HepG2 (cell line): ENCODE measurements around the gene MYADML2. TPM values are rescaled to one million over a fixed set of nuclear protein-coding genes. Genes with fewer than 3 reads are reported as not detected.

Source experiments
- ARNT2 ChIP-seq: sonication (generic); formaldehyde crosslinking; IDR thresholded peaks from 2 replicates; pipeline ENCODE4 v1.8.0; 2022; ENCODE audit warnings: mild to moderate bottlenecking, low read depth, missing genetic modification reagents, moderate library complexity
- KDM5B ChIP-seq: sonication (generic); formaldehyde crosslinking; IDR thresholded peaks from 2 replicates; pipeline ENCODE4 v1.4.0; 2020; ENCODE audit warnings: missing genetic modification reagents, mild to moderate bottlenecking, borderline replicate concordance
- MYNN ChIP-seq: sonication (generic); formaldehyde crosslinking; IDR thresholded peaks from 2 replicates; pipeline ENCODE4 v1.4.0; 2020; ENCODE audit warnings: mild to moderate bottlenecking, low read depth, missing genetic modification reagents
- NR1H2 ChIP-seq: sonication (generic); formaldehyde crosslinking; IDR thresholded peaks from 2 replicates; pipeline ENCODE4 v1.8.1; 2022; ENCODE audit warnings: low read depth, missing genetic modification reagents, borderline replicate concordance
- SMARCE1 ChIP-seq: fragments of 450-650 bp; IDR thresholded peaks from 2 replicates; pipeline ENCODE4 v1.6.1; 2017; ENCODE audit warnings: borderline replicate concordance
- TAF15 ChIP-seq: fragments of 200-400 bp; formaldehyde crosslinking; IDR thresholded peaks from one replicate; pipeline ENCODE4 v1.6.1; 2018; ENCODE audit warnings: mild to moderate bottlenecking, low read depth, low read length; ENCODE audit not compliant: poor library complexity, severe bottlenecking
- TOE1 ChIP-seq: sonication (generic); formaldehyde crosslinking; IDR thresholded peaks from 2 replicates; pipeline ENCODE4 v1.4.0; 2020; ENCODE audit warnings: mild to moderate bottlenecking, missing genetic modification reagents
- ZNF260 ChIP-seq: sonication (generic); formaldehyde crosslinking; IDR thresholded peaks from 2 replicates; pipeline ENCODE4 v1.4.0; 2020; ENCODE audit warnings: missing genetic modification reagents, low read depth, mild to moderate bottlenecking, borderline replicate concordance
- ZNF282 ChIP-seq: fragments of 450-650 bp; IDR thresholded peaks from 2 replicates; pipeline ENCODE4 v1.6.1; 2018; ENCODE audit not compliant: partially characterized antibody
- ZNF354B ChIP-seq: sonication (generic); formaldehyde crosslinking; IDR thresholded peaks from 2 replicates; pipeline ENCODE4 v1.8.0; 2022; ENCODE audit warnings: mild to moderate bottlenecking, missing genetic modification reagents
- ZNF891 ChIP-seq: sonication (generic); formaldehyde crosslinking; IDR thresholded peaks from 2 replicates; pipeline ENCODE4 v1.5.0; 2020; ENCODE audit warnings: mild to moderate bottlenecking, missing genetic modification reagents
- polyA plus RNA-seq, 8 experiments: library from polyadenylated mRNA; depleted of rRNA in 3 of 8; stranded (reverse) in 7 of 8; unstranded in 1 of 8; fragments of >200 nt; fragmentation: Illumina TruSeq in 4 of 8; extraction: Trizol in 4 of 8; gene quantifications; 2 replicates each; pipeline versions ENCODE4 v1.2.1 to v1.2.3, GENCODE V29; 2011 to 2016; ENCODE audit warnings: low read depth in 4 of 8, missing spikeins in 1 of 8, mixed read lengths in 1 of 8; ENCODE audit not compliant: insufficient read depth in 1 of 8
- total RNA-seq, 5 experiments: library from RNA; depleted of rRNA; stranded (reverse); fragments of >200 nt; fragmentation: Illumina TruSeq; extraction: Trizol; gene quantifications; 2 replicates each; pipeline ENCODE4 v1.2.3, GENCODE V29; 2016; ENCODE audit warnings: low read depth in 1 of 5
- TF ChIP-seq, protein P1 (sequence below): sonication (generic); formaldehyde crosslinking; IDR thresholded peaks from 2 replicates; pipeline ENCODE4 v1.4.0; 2020; ENCODE audit warnings: missing genetic modification reagents, borderline replicate concordance
- TF ChIP-seq, protein P2 (sequence below), 2 experiments: IDR thresholded peaks; 2 replicates each; pipeline ENCODE4 v1.6.1; 2011 to 2012; ENCODE audit warnings: low read length in 2 of 2, borderline replicate concordance in 1 of 2, low read depth in 1 of 2, mild to moderate bottlenecking in 1 of 2, moderate library complexity in 1 of 2
- TF ChIP-seq, protein P3 (sequence below): IDR thresholded peaks from 2 replicates; pipeline ENCODE4 v1.6.1; 2016; ENCODE audit warnings: missing biosample characterization, missing genetic modification reagents, low read depth
- TF ChIP-seq, protein P4 (sequence below): IDR thresholded peaks from 2 replicates; pipeline ENCODE4 v1.6.1; 2016; ENCODE audit warnings: mild to moderate bottlenecking, missing biosample characterization, missing genetic modification reagents

Gene MYADML2
- total and polyA plus RNA-seq, 2 of the 13 experiments (the other 11 are each of a cell fraction or from before 2014, with no cell fraction given): not detected

DNA sequence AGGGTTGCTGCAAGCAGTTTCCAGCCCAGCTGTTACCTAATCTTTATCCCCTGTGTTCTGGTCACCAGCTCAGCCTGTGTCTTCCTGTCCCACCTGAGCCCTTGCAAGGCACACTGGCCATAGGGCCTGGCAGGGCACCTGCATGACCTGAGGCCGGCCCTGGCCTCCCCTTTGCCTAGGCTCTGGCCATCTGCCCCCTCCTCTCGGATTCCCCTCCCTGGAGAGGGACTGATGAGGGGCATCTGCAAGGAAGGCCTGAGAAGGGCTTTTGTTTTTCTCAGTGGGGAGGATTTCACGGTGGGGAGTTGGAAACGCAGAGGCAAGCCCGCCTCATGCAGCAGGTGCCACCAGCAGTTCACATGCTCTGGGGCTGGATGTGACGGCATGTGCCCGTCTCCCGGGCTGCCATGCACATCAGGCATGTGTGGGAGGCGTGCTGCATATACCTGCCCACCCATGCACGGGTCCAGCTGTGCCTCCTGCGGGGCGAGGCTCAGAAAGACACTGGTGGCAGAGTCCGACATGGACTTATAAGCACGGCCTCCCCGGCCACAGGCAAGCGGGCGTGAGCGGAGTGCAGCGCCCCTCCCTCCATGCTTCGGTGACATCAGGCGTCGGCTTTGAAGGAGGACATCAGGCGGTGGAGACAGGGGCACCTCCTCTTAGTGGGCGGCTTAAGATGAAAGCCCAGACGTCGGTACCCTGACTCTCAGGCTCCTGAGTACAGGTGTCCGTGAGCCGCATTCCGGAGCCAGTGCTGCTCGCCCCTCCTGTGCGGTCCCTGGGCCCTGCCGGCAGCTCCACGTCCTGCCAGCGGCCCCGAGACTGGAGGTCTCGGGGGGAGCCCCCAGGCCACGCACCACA lies 46.9 kb upstream of the MYADML2 start (continued):
- TF ChIP-seq ZNF260 (CRISPR knock-in tag) (no peak), ZNF891 (no peak; the same call in 1 of the 2 replicates), ZNF354B (peak; percentile 28), NR1H2 (CRISPR knock-in tag) (no peak), MYNN (CRISPR knock-in tag) (no peak; the same call in none of the 2 replicates), TOE1 (CRISPR knock-in tag) (no peak), ARNT2 (CRISPR knock-in tag) (peak; percentile 47; the same call in 1 of the 2 replicates), SMARCE1 (no peak), KDM5B (CRISPR knock-in tag) (no peak), ZNF282 (no peak), TAF15 (no peak)
- TF ChIP-seq, protein P1, sequence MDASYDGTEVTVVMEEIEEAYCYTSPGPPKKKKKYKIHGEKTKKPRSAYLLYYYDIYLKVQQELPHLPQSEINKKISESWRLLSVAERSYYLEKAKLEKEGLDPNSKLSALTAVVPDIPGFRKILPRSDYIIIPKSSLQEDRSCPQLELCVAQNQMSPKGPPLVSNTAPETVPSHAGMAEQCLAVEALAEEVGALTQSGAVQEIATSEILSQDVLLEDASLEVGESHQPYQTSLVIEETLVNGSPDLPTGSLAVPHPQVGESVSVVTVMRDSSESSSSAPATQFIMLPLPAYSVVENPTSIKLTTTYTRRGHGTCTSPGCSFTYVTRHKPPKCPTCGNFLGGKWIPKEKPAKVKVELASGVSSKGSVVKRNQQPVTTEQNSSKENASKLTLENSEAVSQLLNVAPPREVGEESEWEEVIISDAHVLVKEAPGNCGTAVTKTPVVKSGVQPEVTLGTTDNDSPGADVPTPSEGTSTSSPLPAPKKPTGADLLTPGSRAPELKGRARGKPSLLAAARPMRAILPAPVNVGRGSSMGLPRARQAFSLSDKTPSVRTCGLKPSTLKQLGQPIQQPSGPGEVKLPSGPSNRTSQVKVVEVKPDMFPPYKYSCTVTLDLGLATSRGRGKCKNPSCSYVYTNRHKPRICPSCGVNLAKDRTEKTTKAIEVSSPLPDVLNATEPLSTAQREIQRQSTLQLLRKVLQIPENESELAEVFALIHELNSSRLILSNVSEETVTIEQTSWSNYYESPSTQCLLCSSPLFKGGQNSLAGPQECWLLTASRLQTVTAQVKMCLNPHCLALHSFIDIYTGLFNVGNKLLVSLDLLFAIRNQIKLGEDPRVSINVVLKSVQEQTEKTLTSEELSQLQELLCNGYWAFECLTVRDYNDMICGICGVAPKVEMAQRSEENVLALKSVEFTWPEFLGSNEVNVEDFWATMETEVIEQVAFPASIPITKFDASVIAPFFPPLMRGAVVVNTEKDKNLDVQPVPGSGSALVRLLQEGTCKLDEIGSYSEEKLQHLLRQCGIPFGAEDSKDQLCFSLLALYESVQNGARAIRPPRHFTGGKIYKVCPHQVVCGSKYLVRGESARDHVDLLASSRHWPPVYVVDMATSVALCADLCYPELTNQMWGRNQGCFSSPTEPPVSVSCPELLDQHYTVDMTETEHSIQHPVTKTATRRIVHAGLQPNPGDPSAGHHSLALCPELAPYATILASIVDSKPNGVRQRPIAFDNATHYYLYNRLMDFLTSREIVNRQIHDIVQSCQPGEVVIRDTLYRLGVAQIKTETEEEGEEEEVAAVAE: no peak
- TF ChIP-seq, protein P2, sequence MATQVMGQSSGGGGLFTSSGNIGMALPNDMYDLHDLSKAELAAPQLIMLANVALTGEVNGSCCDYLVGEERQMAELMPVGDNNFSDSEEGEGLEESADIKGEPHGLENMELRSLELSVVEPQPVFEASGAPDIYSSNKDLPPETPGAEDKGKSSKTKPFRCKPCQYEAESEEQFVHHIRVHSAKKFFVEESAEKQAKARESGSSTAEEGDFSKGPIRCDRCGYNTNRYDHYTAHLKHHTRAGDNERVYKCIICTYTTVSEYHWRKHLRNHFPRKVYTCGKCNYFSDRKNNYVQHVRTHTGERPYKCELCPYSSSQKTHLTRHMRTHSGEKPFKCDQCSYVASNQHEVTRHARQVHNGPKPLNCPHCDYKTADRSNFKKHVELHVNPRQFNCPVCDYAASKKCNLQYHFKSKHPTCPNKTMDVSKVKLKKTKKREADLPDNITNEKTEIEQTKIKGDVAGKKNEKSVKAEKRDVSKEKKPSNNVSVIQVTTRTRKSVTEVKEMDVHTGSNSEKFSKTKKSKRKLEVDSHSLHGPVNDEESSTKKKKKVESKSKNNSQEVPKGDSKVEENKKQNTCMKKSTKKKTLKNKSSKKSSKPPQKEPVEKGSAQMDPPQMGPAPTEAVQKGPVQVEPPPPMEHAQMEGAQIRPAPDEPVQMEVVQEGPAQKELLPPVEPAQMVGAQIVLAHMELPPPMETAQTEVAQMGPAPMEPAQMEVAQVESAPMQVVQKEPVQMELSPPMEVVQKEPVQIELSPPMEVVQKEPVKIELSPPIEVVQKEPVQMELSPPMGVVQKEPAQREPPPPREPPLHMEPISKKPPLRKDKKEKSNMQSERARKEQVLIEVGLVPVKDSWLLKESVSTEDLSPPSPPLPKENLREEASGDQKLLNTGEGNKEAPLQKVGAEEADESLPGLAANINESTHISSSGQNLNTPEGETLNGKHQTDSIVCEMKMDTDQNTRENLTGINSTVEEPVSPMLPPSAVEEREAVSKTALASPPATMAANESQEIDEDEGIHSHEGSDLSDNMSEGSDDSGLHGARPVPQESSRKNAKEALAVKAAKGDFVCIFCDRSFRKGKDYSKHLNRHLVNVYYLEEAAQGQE (IDR thresholded peaks at IDR 0.05; ENCODE audit: borderline replicate concordance in 1 of 2, low read depth in 1 of 2, low read length in 2 of 2): no peak
- TF ChIP-seq, protein P3, sequence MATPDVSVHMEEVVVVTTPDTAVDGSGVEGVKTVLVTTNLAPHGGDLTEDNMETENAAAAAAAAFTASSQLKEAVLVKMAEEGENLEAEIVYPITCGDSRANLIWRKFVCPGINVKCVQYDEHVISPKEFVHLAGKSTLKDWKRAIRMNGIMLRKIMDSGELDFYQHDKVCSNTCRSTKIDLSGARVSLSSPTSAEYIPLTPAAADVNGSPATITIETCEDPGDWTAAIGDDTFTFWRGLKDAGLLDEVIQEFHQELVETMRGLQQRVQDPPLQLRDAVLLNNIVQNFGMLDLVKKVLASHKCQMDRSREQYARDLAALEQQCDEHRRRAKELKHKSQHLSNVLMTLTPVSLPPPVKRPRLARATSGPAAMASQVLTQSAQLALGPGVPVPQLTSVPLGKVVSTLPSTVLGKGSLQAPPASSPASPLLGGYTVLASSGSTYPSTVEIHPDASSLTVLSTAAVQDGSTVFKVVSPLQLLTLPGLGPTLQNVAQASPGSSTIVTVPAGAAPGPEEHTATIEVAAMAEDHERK (CRISPR knock-in tag): no peak; the same call in 1 of the 2 replicates
- TF ChIP-seq, protein P4, sequence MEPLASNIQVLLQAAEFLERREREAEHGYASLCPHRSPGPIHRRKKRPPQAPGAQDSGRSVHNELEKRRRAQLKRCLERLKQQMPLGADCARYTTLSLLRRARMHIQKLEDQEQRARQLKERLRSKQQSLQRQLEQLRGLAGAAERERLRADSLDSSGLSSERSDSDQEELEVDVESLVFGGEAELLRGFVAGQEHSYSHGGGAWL (CRISPR knock-in tag): peak; percentile 71; the same call in 1 of the 2 replicates
